ENCODE measurements around the gene LDB2. TPM values are rescaled to one million over a fixed set of nuclear protein-coding genes. Genes with fewer than 3 reads are reported as not detected.

Gene LDB2
- total RNA-seq, 4 donors from 2014 or later: 7.0 to 26.4 (median 18.1) TPM

GRCh38 chr4:16608611-16609125 is 289.8 kb downstream of the LDB2 start:
- Histone ChIP-seq H3K4me1 (no peaks in the 10 kb centered on the region), H3K9me3 (no peaks in the 10 kb centered on the region), H3K36me3 (no peaks in the 10 kb centered on the region), H3K4me3 (no peak overlapping the region), H3K27ac (no peak overlapping the region), H3K27me3 (no peaks in the 10 kb centered on the region)
- intact Hi-C loops (cut with DNase I; ENCODE audit: low total_unique reads): no loop called here
- DNase-seq: no peak
- TF ChIP-seq POLR2A (IDR thresholded peaks at IDR 0.05) (no peak), CTCF (IDR thresholded peaks at IDR 0.05 in 4 of 5, conservative IDR thresholded peaks at IDR 0.05 in 1 of 5) (no peak)
- ATAC-seq: no peak
- in situ Hi-C loops (cut with MboI; ENCODE audit: low sequenced_read_pairs in 4 of 4): no loop called here

GRCh38 chr4:16608123-16608522 is 290.3 kb downstream of the LDB2 start:
- Histone ChIP-seq H3K9me3 (no peaks in the 10 kb centered on the region), H3K4me1 (no peaks in the 10 kb centered on the region), H3K36me3 (no peaks in the 10 kb centered on the region), H3K27me3 (no peaks in the 10 kb centered on the region), H3K4me3 (no peak overlapping the region), H3K27ac (no peak overlapping the region)
- ATAC-seq (no peak), DNase-seq (no peak)
- in situ Hi-C loops (cut with MboI; ENCODE audit: low sequenced_read_pairs in 4 of 4) (no loop called here), intact Hi-C loops (cut with DNase I; ENCODE audit: low total_unique reads) (no loop called here)
- TF ChIP-seq CTCF (IDR thresholded peaks at IDR 0.05 in 4 of 5, conservative IDR thresholded peaks at IDR 0.05 in 1 of 5): no peak
- TF ChIP-seq POLR2A (IDR thresholded peaks at IDR 0.05): no peak

GRCh38 chr4:16607241-16608066 is 291.0 kb downstream of the LDB2 start:
- ATAC-seq (no peak), DNase-seq (no peak)
- H3K27me3 ChIP-seq: no peaks in the 10 kb centered on the region
- H3K36me3 ChIP-seq: no peaks in the 10 kb centered on the region
- in situ Hi-C loops (cut with MboI; ENCODE audit: low sequenced_read_pairs in 4 of 4) (no loop called here), intact Hi-C loops (cut with DNase I; ENCODE audit: low total_unique reads) (no loop called here)
- TF ChIP-seq POLR2A (IDR thresholded peaks at IDR 0.05): no peak
- H3K4me1 ChIP-seq: no peaks in the 10 kb centered on the region
- no peaks in the 10 kb centered on the region for H3K9me3 ChIP-seq
- H3K4me3 ChIP-seq: no peak overlapping the region
- no peak overlapping the region for H3K27ac ChIP-seq

- ATAC-seq (no peak), DNase-seq (no peak)
- Histone ChIP-seq H3K36me3 (no peaks in the 10 kb centered on the region), H3K4me3 (no peak overlapping the region), H3K4me1 (no peaks in the 10 kb centered on the region), H3K9me3 (no peaks in the 10 kb centered on the region), H3K27me3 (no peaks in the 10 kb centered on the region), H3K27ac (no peak overlapping the region)
- TF ChIP-seq CTCF (IDR thresholded peaks at IDR 0.05 in 4 of 5, conservative IDR thresholded peaks at IDR 0.05 in 1 of 5) (no peak), POLR2A (IDR thresholded peaks at IDR 0.05) (no peak)
- in situ Hi-C loops (cut with MboI; ENCODE audit: low sequenced_read_pairs in 4 of 4): no loop called here
- intact Hi-C loops (cut with DNase I; ENCODE audit: low total_unique reads): no loop called here
These were observed 291.8 kb downstream of the LDB2 start for GRCh38 chr4:16606691-16607090.

GRCh38 chr4:16603178-16603577 is 295.3 kb downstream of the LDB2 start:
- intact Hi-C loops (cut with DNase I; ENCODE audit: low total_unique reads) (no loop called here), in situ Hi-C loops (cut with MboI; ENCODE audit: low sequenced_read_pairs in 4 of 4) (no loop called here)
- Histone ChIP-seq H3K27ac (no peak overlapping the region), H3K36me3 (no peaks in the 10 kb centered on the region), H3K4me1 (no peaks in the 10 kb centered on the region), H3K9me3 (no peaks in the 10 kb centered on the region), H3K4me3 (no peak overlapping the region), H3K27me3 (no peaks in the 10 kb centered on the region)
- TF ChIP-seq POLR2A (IDR thresholded peaks at IDR 0.05) (no peak), CTCF (IDR thresholded peaks at IDR 0.05 in 4 of 5, conservative IDR thresholded peaks at IDR 0.05 in 1 of 5) (no peak)
- no peak for ATAC-seq
- DNase-seq: no peak
